ENCODE measurements around the gene FOXRED1.
"Not testable (repeated sequence)": the region's sequence is repeated elsewhere in the genome, so short reads cannot be mapped to it uniquely, and the experiment has no call there.

The FOXRED1 gene

GRCh38 chr11:126255507-126255906, 13.4 kb upstream of the FOXRED1 start:
- DNase-seq; H3K36me3 Mint-ChIP-seq (ENCODE audit: insufficient read depth); H3K27me3 Mint-ChIP-seq; ATAC-seq (replicated peaks); H3K4me1 Mint-ChIP-seq (ENCODE audit: low read depth in 2 of 2); H3K9me3 Mint-ChIP-seq; H3K4me3 Mint-ChIP-seq: not testable (repeated sequence)
- H3K27ac Mint-ChIP-seq, result peak overlapping the region; percentile 29 to 60

- H3K36me3 Mint-ChIP-seq (ENCODE audit: insufficient read depth), result peaks cover 8% of the 10 kb centered on the region
Measured at GRCh38 chr11:126256216-126256615, 12.7 kb upstream of the FOXRED1 start.

GRCh38 chr11:126257144-126257543, 11.8 kb upstream of the FOXRED1 start:
- no peak overlapping the region for H3K27ac Mint-ChIP-seq
- H3K4me3 Mint-ChIP-seq, result no peak overlapping the region
- no peaks in the 10 kb centered on the region for H3K4me1 Mint-ChIP-seq (ENCODE audit: low read depth in 2 of 2)
- peaks cover 12% of the 10 kb centered on the region for H3K36me3 Mint-ChIP-seq (ENCODE audit: insufficient read depth)
- no peaks in the 10 kb centered on the region for H3K27me3 Mint-ChIP-seq
- ATAC-seq (replicated peaks), result no peak
- no peaks in the 10 kb centered on the region for H3K9me3 Mint-ChIP-seq
- no peak for DNase-seq

More at GRCh38 chr11:126256216-126256615, 12.7 kb upstream of the FOXRED1 start:
- Mint-ChIP-seq H3K9me3 (no peaks in the 10 kb centered on the region), H3K4me3 (no peak overlapping the region), H3K4me1 (ENCODE audit: low read depth in 2 of 2) (no peaks in the 10 kb centered on the region), H3K27me3 (no peaks in the 10 kb centered on the region), H3K27ac (peak overlapping the region in 1 of 2 donors; percentile 60)
- DNase-seq (no peak), ATAC-seq (replicated peaks) (no peak)

- Mint-ChIP-seq H3K27me3 (no peaks in the 10 kb centered on the region), H3K4me3 (no peak overlapping the region), H3K9me3 (no peaks in the 10 kb centered on the region), H3K27ac (no peak overlapping the region), H3K4me1 (ENCODE audit: low read depth in 2 of 2) (no peaks in the 10 kb centered on the region), H3K36me3 (ENCODE audit: insufficient read depth) (peaks cover 18% of the 10 kb centered on the region)
- ATAC-seq (replicated peaks) (no peak), DNase-seq (no peak)
Measured at GRCh38 chr11:126257764-126258163, 11.2 kb upstream of the FOXRED1 start.

DNA sequence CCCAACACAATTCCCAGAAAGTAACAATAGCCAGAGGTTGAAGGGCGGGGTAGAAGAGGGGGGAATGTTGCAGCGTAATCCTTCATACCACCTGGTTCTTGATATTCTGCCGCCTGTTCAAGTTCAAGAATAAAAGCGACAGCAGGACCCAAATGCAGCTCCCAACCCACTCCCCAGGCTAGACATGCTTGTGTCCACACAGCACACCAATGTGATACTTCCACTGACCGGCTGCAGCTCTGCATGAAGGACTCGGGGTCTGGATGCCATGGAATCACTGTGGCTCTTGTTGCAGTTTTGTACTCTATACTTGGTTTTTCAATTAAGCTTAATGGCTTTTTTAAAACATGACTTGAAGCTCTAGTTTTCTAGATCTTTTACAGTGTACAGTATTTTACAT, 6.7 kb upstream of the FOXRED1 start:
- Mint-ChIP-seq H3K4me1 (ENCODE audit: low read depth in 2 of 2) (peaks cover 5 to 10% of the 10 kb centered on the region in 2 donors), H3K27ac (no peak overlapping the region), H3K9me3 (no peaks in the 10 kb centered on the region), H3K27me3 (no peaks in the 10 kb centered on the region), H3K36me3 (ENCODE audit: insufficient read depth) (peaks cover 50% of the 10 kb centered on the region), H3K4me3 (no peak overlapping the region)
- ATAC-seq (replicated peaks) (no peak), DNase-seq (no peak)

DNA sequence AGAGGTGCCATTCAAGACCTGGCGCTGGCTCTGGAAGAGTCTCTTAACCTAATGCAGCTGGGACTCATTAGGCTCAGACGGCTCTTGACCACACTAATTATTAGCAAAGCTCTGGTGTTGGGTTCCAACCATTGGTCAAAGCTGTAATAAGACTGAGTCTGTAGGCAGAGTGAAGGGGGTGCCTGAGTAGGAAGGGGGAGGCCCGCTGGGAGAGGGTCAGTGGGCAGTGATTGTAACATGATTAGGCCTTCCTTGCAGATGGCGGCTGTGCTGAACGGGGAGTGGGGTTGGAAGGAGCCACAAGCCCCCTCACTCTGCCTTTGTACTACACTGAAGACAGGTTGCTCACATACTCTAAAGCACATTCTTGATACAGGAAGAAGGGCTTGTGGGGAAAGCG, 5.5 kb upstream of the FOXRED1 start:
- DNase-seq (no peak), ATAC-seq (replicated peaks) (no peak)
- Mint-ChIP-seq H3K27ac (peak overlapping the region in 1 of 2 donors; percentile 45), H3K27me3 (no peaks in the 10 kb centered on the region), H3K9me3 (no peaks in the 10 kb centered on the region), H3K4me3 (no peak overlapping the region), H3K4me1 (ENCODE audit: low read depth in 2 of 2) (peaks cover 15 to 18% of the 10 kb centered on the region in 2 donors), H3K36me3 (ENCODE audit: insufficient read depth) (peaks cover 56% of the 10 kb centered on the region)

DNA sequence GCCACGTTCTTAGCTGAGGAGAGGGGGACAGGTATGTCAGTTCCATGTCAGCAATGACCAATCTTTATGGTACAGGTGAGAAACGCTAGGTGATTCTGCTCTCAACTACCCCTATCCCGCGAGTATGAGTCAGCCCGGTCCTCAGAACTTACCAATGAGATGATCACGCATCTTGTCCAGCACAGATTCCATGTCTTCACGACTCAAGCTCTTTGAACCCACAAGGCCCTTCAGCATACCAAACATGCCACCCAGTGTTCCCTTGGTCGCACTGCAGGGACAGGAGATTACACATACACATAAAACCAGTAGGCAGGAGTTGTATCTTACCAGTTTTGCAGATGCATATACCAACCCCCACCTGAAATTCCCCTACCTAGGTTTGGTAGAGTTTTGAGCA, 3.1 kb upstream of the FOXRED1 start:
- Mint-ChIP-seq H3K9me3 (no peaks in the 10 kb centered on the region), H3K36me3 (ENCODE audit: insufficient read depth) (peaks cover 67% of the 10 kb centered on the region), H3K4me3 (no peak overlapping the region), H3K4me1 (ENCODE audit: low read depth in 2 of 2) (peaks cover 25 to 30% of the 10 kb centered on the region in 2 donors), H3K27ac (peak overlapping the region; percentile 68 to 87), H3K27me3 (no peaks in the 10 kb centered on the region)
- no peak for ATAC-seq (replicated peaks)
- no peak for DNase-seq

- H3K36me3 Mint-ChIP-seq (ENCODE audit: insufficient read depth), result peaks cover 57% of the 10 kb centered on the region
- ATAC-seq (replicated peaks) (no peak), DNase-seq (no peak)
- no peaks in the 10 kb centered on the region for H3K9me3 Mint-ChIP-seq
- H3K27me3 Mint-ChIP-seq, result no peaks in the 10 kb centered on the region
- peak overlapping the region; percentile 98 to 99 for H3K27ac Mint-ChIP-seq
- peak overlapping the region; percentile 94 to 98 for H3K4me3 Mint-ChIP-seq
- peaks cover 25 to 30% of the 10 kb centered on the region in 2 donors for H3K4me1 Mint-ChIP-seq (ENCODE audit: low read depth in 2 of 2)
Measured at GRCh38 chr11:126267650-126268049, 1.3 kb upstream of the FOXRED1 start.

DNA sequence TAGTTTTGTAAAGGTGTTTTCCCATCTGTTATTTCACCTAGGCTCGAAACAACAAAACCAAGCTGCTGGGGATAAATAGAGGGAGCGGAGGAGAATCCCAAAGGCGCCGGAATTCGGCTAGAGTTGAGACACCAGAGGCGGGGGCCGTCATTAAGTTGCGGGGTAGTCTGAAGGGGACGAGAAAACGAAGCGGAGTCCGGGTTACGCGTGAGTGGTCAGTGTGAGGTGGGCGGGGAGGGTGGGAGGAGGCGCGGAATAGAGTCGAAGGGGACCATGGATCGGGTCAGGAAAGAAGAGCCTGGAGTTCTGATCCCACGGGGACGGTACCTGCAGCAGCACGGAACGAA, 620 bp upstream of the FOXRED1 start:
- H3K4me3 Mint-ChIP-seq, result peak overlapping the region; percentile 94 to 98
- ATAC-seq (replicated peaks), result no peak

GRCh38 chr11:126277322-126277721, 8.4 kb downstream of the FOXRED1 start:
- Mint-ChIP-seq H3K9me3 (no peaks in the 10 kb centered on the region), H3K27ac (no peak overlapping the region), H3K27me3 (no peaks in the 10 kb centered on the region), H3K36me3 (ENCODE audit: insufficient read depth) (peaks cover 14% of the 10 kb centered on the region), H3K4me3 (no peak overlapping the region), H3K4me1 (ENCODE audit: low read depth in 2 of 2) (peaks cover 6 to 19% of the 10 kb centered on the region in 2 donors)
- ATAC-seq (replicated peaks), result no peak
- DNase-seq, result no peak

More for the DNA sequence above, 620 bp upstream of the FOXRED1 start:
- no peak for DNase-seq
- H3K4me1 Mint-ChIP-seq (ENCODE audit: low read depth in 2 of 2), result peaks cover 25 to 30% of the 10 kb centered on the region in 2 donors
- H3K27me3 Mint-ChIP-seq, result no peaks in the 10 kb centered on the region
- H3K9me3 Mint-ChIP-seq, result no peaks in the 10 kb centered on the region
- peak overlapping the region; percentile 98 to 99 for H3K27ac Mint-ChIP-seq
- peaks cover 51% of the 10 kb centered on the region for H3K36me3 Mint-ChIP-seq (ENCODE audit: insufficient read depth)

DNA sequence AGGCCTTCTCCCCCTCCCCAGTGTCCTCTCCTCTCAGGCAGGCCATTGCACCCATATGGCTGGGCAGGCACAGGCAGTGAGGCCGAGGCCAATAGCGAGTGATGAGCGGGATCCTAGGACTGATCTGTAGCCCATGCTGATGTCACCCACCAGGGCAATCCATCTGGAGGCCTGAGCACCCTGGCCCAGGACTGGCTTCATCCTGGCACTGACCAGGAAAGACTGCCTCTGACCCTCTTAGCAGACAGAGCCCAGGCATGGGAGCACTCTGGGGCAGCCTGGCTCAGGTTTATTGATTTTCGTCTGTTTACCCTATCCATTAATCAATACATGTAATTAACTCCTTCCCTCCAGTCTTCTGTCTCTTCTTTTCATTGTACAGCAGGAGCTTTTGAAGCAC, 8.8 kb downstream of the FOXRED1 start:
- peaks cover 10 to 23% of the 10 kb centered on the region in 2 donors for H3K4me1 Mint-ChIP-seq (ENCODE audit: low read depth in 2 of 2)
- H3K9me3 Mint-ChIP-seq, result no peaks in the 10 kb centered on the region
- H3K27me3 Mint-ChIP-seq, result no peaks in the 10 kb centered on the region
- ATAC-seq (replicated peaks) (no peak), DNase-seq (no peak)
- H3K36me3 Mint-ChIP-seq (ENCODE audit: insufficient read depth), result peaks cover 14% of the 10 kb centered on the region
- H3K4me3 Mint-ChIP-seq, result no peak overlapping the region
- no peak overlapping the region for H3K27ac Mint-ChIP-seq

DNA sequence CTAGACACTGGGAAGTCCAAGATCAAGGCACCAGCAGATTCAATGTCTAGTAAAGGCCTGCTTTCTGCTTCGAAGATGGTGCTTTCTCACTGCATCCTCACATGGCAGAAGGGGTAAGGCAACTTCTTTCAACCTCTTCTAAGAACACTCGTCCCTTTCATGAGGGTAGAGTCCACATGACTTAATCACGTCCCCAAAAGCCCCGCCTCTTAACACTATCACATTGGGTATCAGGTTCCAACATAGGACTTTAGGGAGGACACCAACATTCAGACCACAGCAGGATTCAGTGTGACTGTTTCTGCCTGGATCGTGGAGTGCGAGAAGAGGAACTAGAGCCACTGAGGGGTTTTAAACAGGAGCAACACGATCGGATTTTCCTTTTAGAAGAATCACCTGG, 10.2 kb downstream of the FOXRED1 start:
- H3K27ac Mint-ChIP-seq, result peak overlapping the region; percentile 16 to 27
- no peaks in the 10 kb centered on the region for H3K27me3 Mint-ChIP-seq
- ATAC-seq (replicated peaks) (no peak), DNase-seq (no peak)
- H3K4me1 Mint-ChIP-seq (ENCODE audit: low read depth in 2 of 2), result peaks cover 16 to 30% of the 10 kb centered on the region in 2 donors
- H3K4me3 Mint-ChIP-seq, result no peak overlapping the region
- no peaks in the 10 kb centered on the region for H3K9me3 Mint-ChIP-seq
- peaks cover 15% of the 10 kb centered on the region for H3K36me3 Mint-ChIP-seq (ENCODE audit: insufficient read depth)

- DNase-seq (no peak), ATAC-seq (replicated peaks) (no peak)
- no peak overlapping the region for H3K4me3 Mint-ChIP-seq
- H3K27ac Mint-ChIP-seq, result peak overlapping the region in 1 of 2 donors; percentile 55
- no peaks in the 10 kb centered on the region for H3K27me3 Mint-ChIP-seq
- H3K4me1 Mint-ChIP-seq (ENCODE audit: low read depth in 2 of 2), result peaks cover 26 to 37% of the 10 kb centered on the region in 2 donors
- H3K36me3 Mint-ChIP-seq (ENCODE audit: insufficient read depth), result peaks cover 17% of the 10 kb centered on the region
- H3K9me3 Mint-ChIP-seq, result no peaks in the 10 kb centered on the region
Measured at GRCh38 chr11:126280595-126280994, 11.6 kb downstream of the FOXRED1 start.

GRCh38 chr11:126281245-126281644, 12.3 kb downstream of the FOXRED1 start:
- H3K27ac Mint-ChIP-seq, result peak overlapping the region; percentile 97 to 98
- ATAC-seq (replicated peaks) (no peak), DNase-seq (no peak)
- no peaks in the 10 kb centered on the region for H3K9me3 Mint-ChIP-seq
- peaks cover 26 to 34% of the 10 kb centered on the region in 2 donors for H3K4me1 Mint-ChIP-seq (ENCODE audit: low read depth in 2 of 2)
- peaks cover 16% of the 10 kb centered on the region for H3K36me3 Mint-ChIP-seq (ENCODE audit: insufficient read depth)
- no peaks in the 10 kb centered on the region for H3K27me3 Mint-ChIP-seq
- peak overlapping the region; percentile 96 to 98 for H3K4me3 Mint-ChIP-seq
